HG03439 (cell line): Measurements from ENCODE around the gene AKIP1.
"Not testable (repeated sequence)": the region's sequence is repeated elsewhere in the genome, so short reads cannot be mapped to it uniquely, and the experiment has no call there.

ENCODE experiments used
- ATAC-seq: cut with Tn5 transposase; IDR thresholded peaks from one replicate; pipeline ENCODE4 v1.9.1; 2021; ENCODE audit warnings: mild to moderate bottlenecking, moderate library complexity; ENCODE audit not compliant: unreplicated experiment

AKIP1 gene

DNA sequence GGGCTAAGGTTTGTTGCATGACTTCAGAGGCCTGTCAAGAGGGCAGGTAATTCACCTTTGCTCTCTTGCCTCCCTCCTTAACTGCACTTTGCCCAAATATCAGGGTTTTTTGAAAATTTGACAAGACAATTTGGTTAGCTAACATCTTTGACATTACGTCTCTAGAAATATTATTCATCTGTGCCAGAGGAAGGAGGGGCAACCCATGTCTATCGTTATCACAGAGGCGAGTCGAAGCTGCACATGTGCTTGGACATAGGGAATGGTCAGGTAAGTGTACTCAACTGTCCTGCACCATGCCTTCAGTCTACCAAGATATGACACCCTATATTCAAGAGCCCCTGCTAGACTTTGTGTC lies 3.7 kb downstream of the AKIP1 start:
- no peak for ATAC-seq

- no peak for ATAC-seq
Measured at GRCh38 chr11:8917157-8917825, 6.3 kb downstream of the AKIP1 start.

- no peak for ATAC-seq
Measured at GRCh38 chr11:8922691-8923090, 11.7 kb downstream of the AKIP1 start.

GRCh38 chr11:8925711-8926110 lies 14.7 kb downstream of the AKIP1 start:
- no peak for ATAC-seq

GRCh38 chr11:8926236-8926635 lies 15.2 kb downstream of the AKIP1 start:
- ATAC-seq = no peak

- ATAC-seq = no peak
Measured at GRCh38 chr11:8927233-8927632, 16.2 kb downstream of the AKIP1 start.

- no peak for ATAC-seq
Measured at GRCh38 chr11:8928205-8928604, 17.2 kb downstream of the AKIP1 start.

GRCh38 chr11:8928981-8929615 lies 18.1 kb downstream of the AKIP1 start:
- no peak for ATAC-seq

DNA sequence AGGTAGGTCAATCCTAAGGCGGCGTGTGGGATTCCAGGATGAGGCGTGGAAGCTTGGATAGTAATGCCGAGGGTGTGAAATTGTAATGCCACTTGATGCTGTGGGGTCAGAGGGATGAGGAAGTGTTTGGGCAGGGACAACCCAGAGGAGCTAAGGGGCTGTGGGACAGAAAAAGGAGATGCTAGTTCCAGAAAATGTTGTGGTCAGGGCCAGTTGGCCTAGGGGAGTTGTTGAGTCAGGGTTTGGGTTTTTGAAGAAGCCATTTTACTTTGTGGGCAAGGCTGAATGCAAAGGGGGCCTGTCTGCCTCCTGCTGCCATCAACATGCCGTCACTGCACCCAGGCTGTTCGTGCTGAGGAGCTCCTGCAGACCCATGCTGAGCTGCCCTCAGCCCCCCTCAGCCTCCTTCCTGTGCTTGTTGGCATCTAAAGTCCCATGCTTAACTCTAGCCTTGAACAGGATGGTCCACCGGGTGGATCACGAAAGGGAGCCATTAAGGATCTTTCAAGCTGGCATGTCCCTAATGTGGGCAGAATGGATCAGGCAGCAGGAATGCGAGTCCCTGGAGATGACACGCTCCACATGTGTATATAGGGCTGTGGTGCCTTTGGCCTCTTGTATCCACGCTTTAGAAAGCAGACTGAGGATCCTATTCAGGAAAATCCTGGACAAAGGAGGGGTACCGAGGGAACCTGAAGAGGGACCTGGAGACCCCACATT lies 19.6 kb downstream of the AKIP1 start:
- ATAC-seq = no peak

DNA sequence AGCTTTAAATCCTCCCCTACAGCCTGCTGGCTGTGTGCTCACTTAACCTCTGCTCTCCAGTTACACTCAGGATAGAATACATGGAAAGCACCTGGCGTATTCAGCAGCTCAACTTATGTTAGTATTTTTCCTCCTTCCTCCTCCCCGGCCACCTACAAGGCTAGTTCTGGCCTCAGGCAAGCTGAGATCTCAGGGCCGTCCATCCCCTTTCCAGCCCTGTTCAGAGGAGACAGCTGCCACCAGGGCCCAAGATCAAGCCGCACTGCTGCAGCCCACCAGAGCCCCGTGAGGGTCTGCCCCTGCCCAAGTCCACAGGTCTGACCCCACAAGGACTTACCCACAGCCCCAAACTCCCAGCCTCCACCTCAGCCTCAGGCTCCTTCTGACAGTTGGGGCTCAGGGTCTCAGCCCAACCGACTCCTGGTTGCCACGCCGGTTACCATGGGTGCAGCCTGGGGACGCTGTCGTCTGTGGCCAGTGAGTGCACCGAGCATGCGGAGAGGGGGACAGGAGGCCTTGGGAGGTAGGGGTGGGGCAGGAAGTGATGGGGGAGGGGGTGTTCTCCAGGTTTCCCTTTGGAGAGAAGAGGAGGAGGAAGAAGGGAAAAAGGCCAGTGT lies 21.7 kb downstream of the AKIP1 start, which contains the start of gene C11orf16:
Gene C11orf16 (minus strand): TSS at position 384 of the 617 bp plus-strand sequence. CDS start 639 bp downstream, outside the sequence.
- ATAC-seq = no peak

DNA sequence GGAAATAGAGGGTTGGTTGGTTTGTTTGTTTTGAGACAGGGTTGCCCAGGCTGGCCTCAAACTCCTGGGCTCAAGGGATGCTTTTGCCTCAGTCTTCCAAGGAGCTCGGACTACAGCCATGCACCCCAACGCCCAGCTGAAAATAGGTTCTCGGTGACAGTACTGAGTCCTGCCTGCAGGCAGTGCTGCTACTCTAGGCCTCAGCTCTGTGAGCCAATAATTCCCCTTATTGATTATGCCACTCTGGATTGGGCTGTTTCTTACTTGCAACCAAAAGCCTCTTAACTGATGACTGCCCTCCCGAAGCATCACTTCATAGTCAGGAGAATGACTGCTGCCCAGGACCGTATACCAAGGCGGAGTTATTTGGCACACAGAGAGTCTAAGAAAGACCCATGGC lies 22.9 kb downstream of the AKIP1 start:
- ATAC-seq = no peak

GRCh38 chr11:8934742-8935488 lies 23.9 kb downstream of the AKIP1 start:
- no peak for ATAC-seq

DNA sequence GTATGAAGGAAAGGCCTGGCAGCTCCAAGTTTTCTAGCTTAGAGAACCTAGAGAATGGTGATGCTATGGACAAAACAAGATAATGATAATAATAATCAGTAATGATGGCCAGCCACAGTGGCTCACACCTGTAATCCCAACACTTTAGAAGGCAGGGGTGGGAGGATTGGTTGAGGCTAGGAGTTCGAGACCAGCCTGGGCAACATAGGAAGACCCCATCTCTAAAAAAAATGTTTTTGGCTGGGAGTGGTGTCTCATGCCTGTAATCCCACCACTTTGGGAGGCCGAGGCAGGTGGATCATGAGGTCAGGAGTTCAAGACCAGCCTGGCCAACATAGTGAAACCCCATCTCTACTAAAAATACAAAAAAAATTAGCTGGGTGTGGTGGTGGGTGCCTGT lies 24.8 kb downstream of the AKIP1 start:
- not testable (repeated sequence) for ATAC-seq

GRCh38 chr11:8937159-8937558 lies 26.2 kb downstream of the AKIP1 start:
- peak; percentile 75 for ATAC-seq

DNA sequence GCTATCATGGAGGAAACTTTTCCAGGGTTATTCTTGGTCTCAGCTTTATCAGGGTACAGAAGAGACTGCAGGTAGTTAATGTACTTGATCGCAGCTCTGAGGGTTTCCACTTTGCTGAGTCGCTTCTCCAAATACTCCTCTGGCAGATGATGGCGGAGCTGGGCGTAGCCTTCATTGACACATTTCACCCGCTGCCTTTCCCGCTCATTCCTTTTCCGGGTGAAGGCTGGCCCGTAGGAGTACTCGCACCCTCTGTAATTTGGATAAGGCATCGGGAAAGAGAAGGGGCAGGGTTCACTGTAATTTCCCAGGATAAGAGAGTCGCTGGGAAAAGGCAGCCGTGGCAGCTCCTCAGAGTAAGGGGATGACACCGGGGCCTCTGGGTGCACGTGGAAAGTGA lies 26.7 kb downstream of the AKIP1 start:
- ATAC-seq = no peak

DNA sequence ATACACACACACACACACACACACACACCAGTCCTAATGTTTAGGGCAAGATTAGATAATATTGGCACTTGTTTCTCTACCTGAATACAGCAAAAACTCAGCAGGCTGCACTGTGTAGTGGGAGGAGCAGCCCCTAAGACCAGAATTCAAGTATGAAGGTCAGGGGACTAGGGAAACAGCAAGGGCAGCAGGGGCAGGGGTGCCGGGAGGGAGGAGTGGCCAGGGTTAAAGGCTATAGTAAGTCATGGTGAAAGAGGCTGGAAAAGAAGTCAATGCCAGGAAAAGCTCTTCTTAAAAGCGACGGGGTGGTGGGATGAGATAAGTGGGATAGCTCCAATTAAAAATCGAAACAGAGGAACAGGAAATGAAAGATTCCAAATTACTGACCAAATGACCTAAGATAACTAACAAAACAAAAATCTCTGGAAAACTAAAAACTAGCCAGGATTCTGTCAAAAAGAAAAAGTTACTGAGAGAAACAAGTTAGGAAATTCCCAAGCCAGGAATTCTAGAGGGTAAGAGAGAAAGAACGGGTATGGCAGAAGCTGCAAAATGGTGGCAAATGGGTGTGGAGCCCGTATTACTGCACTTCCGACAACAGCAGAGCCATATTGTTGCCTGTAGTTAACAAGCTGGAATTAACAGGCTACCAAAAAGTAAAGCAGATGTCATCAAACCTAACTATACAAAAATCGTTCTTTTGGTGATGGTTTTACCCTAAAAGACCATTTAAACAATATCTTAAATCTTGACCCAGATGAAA lies 30.5 kb downstream of the AKIP1 start:
- no peak for ATAC-seq

DNA sequence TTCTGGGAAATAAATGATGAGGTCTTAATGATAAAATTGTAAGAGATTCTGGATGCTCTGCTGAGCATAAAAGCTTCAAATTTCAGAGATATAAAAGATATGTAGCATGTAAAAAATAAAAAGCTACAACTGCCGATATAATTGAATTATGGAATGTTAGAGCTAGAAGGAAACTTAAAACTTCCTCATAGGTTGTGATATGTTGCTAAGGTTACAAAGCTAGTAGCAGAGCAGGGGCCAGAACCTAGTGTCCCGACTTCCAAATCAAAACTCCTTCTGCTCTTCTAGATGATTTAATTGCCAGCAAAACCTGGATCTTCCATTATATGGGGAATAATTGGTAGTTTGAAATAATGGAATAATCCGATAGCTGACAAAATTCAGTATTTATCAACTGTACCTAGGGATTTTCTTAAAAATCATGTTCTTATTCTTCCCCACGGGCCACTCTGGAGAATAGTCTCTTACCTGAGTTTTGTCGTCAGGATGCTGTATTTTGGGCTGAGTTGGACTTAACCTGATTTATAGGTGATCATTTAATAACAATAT lies 31.6 kb downstream of the AKIP1 start, which contains the start of gene ASCL3:
Gene ASCL3 (minus strand): TSS at position 499 of the 549 bp plus-strand sequence. CDS start 4,855 bp downstream, outside the sequence.
- no peak for ATAC-seq

GRCh38 chr11:8947230-8947943 lies 36.4 kb downstream of the AKIP1 start:
- no peak for ATAC-seq

DNA sequence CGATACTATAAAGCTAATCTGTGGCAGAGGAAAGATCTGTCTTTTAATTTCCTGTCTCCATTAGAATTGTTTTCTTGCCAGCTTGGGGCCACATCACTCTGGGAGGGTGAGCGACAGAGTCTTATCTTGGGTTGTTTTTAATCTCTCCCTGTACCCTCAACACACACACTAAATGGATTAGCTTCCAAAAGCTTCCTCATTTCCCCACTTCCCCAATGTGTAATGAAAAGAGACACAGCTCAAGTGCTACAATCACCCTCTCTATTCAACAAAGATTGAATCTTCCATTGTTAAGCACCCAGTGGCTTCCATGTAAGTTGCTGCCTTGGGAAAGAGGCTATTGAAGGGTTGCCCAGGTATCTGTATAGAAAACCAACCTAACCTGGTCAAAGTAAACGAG lies 37.9 kb downstream of the AKIP1 start:
- ATAC-seq = no peak
